Omental fat pad (tissue), 4 donors: Measurements from ENCODE around the gene SIPA1L3. TPM values are rescaled to one million over a fixed set of nuclear protein-coding genes. Genes with fewer than 3 reads are reported as not detected.
"Not testable (repeated sequence)": the region's sequence is repeated elsewhere in the genome, so short reads cannot be mapped to it uniquely, and the experiment has no call there.

Source experiments
- ATAC-seq: fragments of 150-250 bp; one replicate; pipeline ENCODE4 v1.9.1; 2016; ENCODE audit warnings: mild to moderate bottlenecking, moderate library complexity; ENCODE audit not compliant: low FRiP score
- DNase-seq: peaks from one replicate; pipeline ENCODE4 v3.0.0-alpha.2; 2019; ENCODE audit warnings: low spot score
- CTCF ChIP-seq, 3 donors: fragments of 450-650 bp; IDR thresholded peaks; one replicate each; pipeline ENCODE4 v1.5.1; 2016 to 2017; ENCODE audit warnings: antibody characterized with exemption in 3 of 3, mild to moderate bottlenecking in 3 of 3, moderate library complexity in 2 of 3
- total RNA-seq, 4 donors: library from RNA; depleted of rRNA; stranded (reverse); fragments of >200 nt; gene quantifications; one replicate each; pipeline ENCODE4 v1.1.0, GENCODE V29; 2016

SIPA1L3 gene
- total RNA-seq, 4 donors from 2014 or later = 8.9 to 14.7 (median 12.0) TPM

GRCh38 chr19:38070573-38070972 is 163.6 kb downstream of the SIPA1L3 start:
- no peak for TF ChIP-seq CTCF (IDR thresholded peaks at IDR 0.05)
- ATAC-seq = no peak
- no peak for DNase-seq

GRCh38 chr19:38071054-38071453 is 164.0 kb downstream of the SIPA1L3 start:
- not testable (repeated sequence) for DNase-seq, ATAC-seq

GRCh38 chr19:38071647-38072046 is 164.6 kb downstream of the SIPA1L3 start:
- ATAC-seq (no peak), DNase-seq (no peak)
- no peak for TF ChIP-seq CTCF (IDR thresholded peaks at IDR 0.05)

- no peak for DNase-seq
- no peak for TF ChIP-seq CTCF (IDR thresholded peaks at IDR 0.05)
- ATAC-seq = no peak
Observed at GRCh38 chr19:38072776-38073750, 166.1 kb downstream of the SIPA1L3 start.

GRCh38 chr19:38073841-38074685 is 167.1 kb downstream of the SIPA1L3 start:
- no peak for TF ChIP-seq CTCF (IDR thresholded peaks at IDR 0.05)
- no peak for DNase-seq
- ATAC-seq = no peak

- no peak for TF ChIP-seq CTCF (IDR thresholded peaks at IDR 0.05)
- DNase-seq = no peak
- no peak for ATAC-seq
Observed at GRCh38 chr19:38076337-38076736, 169.3 kb downstream of the SIPA1L3 start.

- ATAC-seq (no peak), DNase-seq (no peak)
- no peak for TF ChIP-seq CTCF (IDR thresholded peaks at IDR 0.05)
Observed at GRCh38 chr19:38078302-38078930, 171.4 kb downstream of the SIPA1L3 start.
